GM21737 (cell line): ENCODE results near the gene IGSF9.

Experiments used
- ATAC-seq: cut with Tn5 transposase; IDR thresholded peaks from one replicate; pipeline ENCODE4 v1.9.1; 2021; ENCODE audit warnings: mild to moderate bottlenecking, moderate library complexity; ENCODE audit not compliant: unreplicated experiment

IGSF9 gene

GRCh38 chr1:159934136-159935039, 11.0 kb downstream of the IGSF9 start:
- ATAC-seq: no peak

- no peak for ATAC-seq
These were observed 12.1 kb downstream of the IGSF9 start for GRCh38 chr1:159933347-159933746.

GRCh38 chr1:159932296-159933285, 12.8 kb downstream of the IGSF9 start:
- ATAC-seq: no peak

GRCh38 chr1:159931795-159932173, 13.6 kb downstream of the IGSF9 start:
- ATAC-seq: no peak

- no peak for ATAC-seq
These were observed 14.2 kb downstream of the IGSF9 start for GRCh38 chr1:159931101-159931794.

- ATAC-seq: no peak
These were observed 14.8 kb downstream of the IGSF9 start for GRCh38 chr1:159930634-159931033.

- ATAC-seq: no peak
These were observed 15.2 kb downstream of the IGSF9 start for GRCh38 chr1:159930216-159930615.

GRCh38 chr1:159929155-159930051, 16.0 kb downstream of the IGSF9 start:
- no peak for ATAC-seq

GRCh38 chr1:159928491-159929050, 16.8 kb downstream of the IGSF9 start:
- ATAC-seq: no peak

GRCh38 chr1:159927849-159928431, 17.5 kb downstream of the IGSF9 start:
- no peak for ATAC-seq

- ATAC-seq: no peak
These were observed 18.1 kb downstream of the IGSF9 start for GRCh38 chr1:159927211-159927848.

GRCh38 chr1:159925719-159926078, 19.7 kb downstream of the IGSF9 start:
- peak; percentile 0 for ATAC-seq

GRCh38 chr1:159924791-159925718, 20.4 kb downstream of the IGSF9 start, which contains the start of gene TAGLN2:
Gene TAGLN2 (minus strand): TSS chr1:159925507. CDS start chr1:159920509, 4,998 bp downstream.
- peak; percentile 52 for ATAC-seq

GRCh38 chr1:159924025-159924790, 21.2 kb downstream of the IGSF9 start:
- no peak for ATAC-seq

- ATAC-seq: peak; percentile 27
These were observed 22.0 kb downstream of the IGSF9 start for GRCh38 chr1:159923203-159924024.
